ENCODE measurements around the gene CNP.
"Not testable (repeated sequence)": the region's sequence is repeated elsewhere in the genome, so short reads cannot be mapped to it uniquely, and the experiment has no call there.

Gene CNP

GRCh38 chr17:42009170-42009569 lies 42.6 kb downstream of the CNP start:
- no peaks in the 10 kb centered on the region for H3K36me3 ChIP-seq (ENCODE audit: control insufficient read depth, insufficient read depth, low read length)
- no peaks in the 10 kb centered on the region for H3K27me3 ChIP-seq (ENCODE audit: control insufficient read depth, insufficient read depth, low read length)
- H3K4me1 ChIP-seq (ENCODE audit: control insufficient read depth, insufficient read depth, low read length): no peaks in the 10 kb centered on the region
- no peak overlapping the region for H3K4me3 ChIP-seq (ENCODE audit: low read length)
- H3K27ac ChIP-seq (ENCODE audit: low read depth, low read length): no peak overlapping the region
- H3K9ac ChIP-seq (ENCODE audit: low read length): no peak overlapping the region

GRCh38 chr17:42010266-42010680 lies 43.7 kb downstream of the CNP start:
- not testable (repeated sequence) for H3K4me1 ChIP-seq (ENCODE audit: control insufficient read depth, insufficient read depth, low read length); H3K27me3 ChIP-seq (ENCODE audit: control insufficient read depth, insufficient read depth, low read length); H3K36me3 ChIP-seq (ENCODE audit: control insufficient read depth, insufficient read depth, low read length); H3K9ac ChIP-seq (ENCODE audit: low read length); H3K4me3 ChIP-seq (ENCODE audit: low read length); H3K27ac ChIP-seq (ENCODE audit: low read depth, low read length)

- no peak overlapping the region for H3K27ac ChIP-seq (ENCODE audit: low read depth, low read length)
- no peak overlapping the region for H3K9ac ChIP-seq (ENCODE audit: low read length)
- no peak overlapping the region for H3K4me3 ChIP-seq (ENCODE audit: low read length)
- no peaks in the 10 kb centered on the region for H3K36me3 ChIP-seq (ENCODE audit: control insufficient read depth, insufficient read depth, low read length)
- peaks cover 2% of the 10 kb centered on the region for H3K4me1 ChIP-seq (ENCODE audit: control insufficient read depth, insufficient read depth, low read length)
- no peaks in the 10 kb centered on the region for H3K27me3 ChIP-seq (ENCODE audit: control insufficient read depth, insufficient read depth, low read length)
Observed at GRCh38 chr17:42010898-42011516, 44.4 kb downstream of the CNP start.

GRCh38 chr17:42012363-42012762 lies 45.8 kb downstream of the CNP start:
- not testable (repeated sequence) for H3K27me3 ChIP-seq (ENCODE audit: control insufficient read depth, insufficient read depth, low read length); H3K4me1 ChIP-seq (ENCODE audit: control insufficient read depth, insufficient read depth, low read length); H3K36me3 ChIP-seq (ENCODE audit: control insufficient read depth, insufficient read depth, low read length); H3K4me3 ChIP-seq (ENCODE audit: low read length); H3K9ac ChIP-seq (ENCODE audit: low read length); H3K27ac ChIP-seq (ENCODE audit: low read depth, low read length)

- peaks cover 11% of the 10 kb centered on the region for H3K4me1 ChIP-seq (ENCODE audit: control insufficient read depth, insufficient read depth, low read length)
- H3K9ac ChIP-seq (ENCODE audit: low read length); H3K27ac ChIP-seq (ENCODE audit: low read depth, low read length); H3K4me3 ChIP-seq (ENCODE audit: low read length); H3K36me3 ChIP-seq (ENCODE audit: control insufficient read depth, insufficient read depth, low read length); H3K27me3 ChIP-seq (ENCODE audit: control insufficient read depth, insufficient read depth, low read length): not testable (repeated sequence)
Observed at GRCh38 chr17:42013740-42014139, 47.1 kb downstream of the CNP start.

GRCh38 chr17:42016411-42016831 lies 49.8 kb downstream of the CNP start:
- Histone ChIP-seq H3K4me1 (ENCODE audit: control insufficient read depth, insufficient read depth, low read length) (peaks cover 11% of the 10 kb centered on the region), H3K27me3 (ENCODE audit: control insufficient read depth, insufficient read depth, low read length) (no peaks in the 10 kb centered on the region)

GRCh38 chr17:42016941-42017865 lies 50.6 kb downstream of the CNP start, which contains the start of gene DNAJC7:
Gene DNAJC7, minus strand, starts transcription at chr17:42017439. Its CDS starts 23 bp downstream, at chr17:42017416.
- peak within 1 kb of the TSS; percentile 97 for H3K4me3 ChIP-seq (ENCODE audit: low read length)
- H3K36me3 ChIP-seq (ENCODE audit: control insufficient read depth, insufficient read depth, low read length): peaks cover 2% of the 10 kb centered on the region
- no peaks in the 10 kb centered on the region for H3K27me3 ChIP-seq (ENCODE audit: control insufficient read depth, insufficient read depth, low read length)
- H3K27ac ChIP-seq (ENCODE audit: low read depth, low read length): peak within 1 kb of the TSS; percentile 94
- H3K4me1 ChIP-seq (ENCODE audit: control insufficient read depth, insufficient read depth, low read length): peaks cover 11% of the 10 kb centered on the region
- peak within 1 kb of the TSS; percentile 98 for H3K9ac ChIP-seq (ENCODE audit: low read length)

More at GRCh38 chr17:42016411-42016831, 49.8 kb downstream of the CNP start:
- Histone ChIP-seq H3K9ac (ENCODE audit: low read length) (peak overlapping the region; percentile 98), H3K36me3 (ENCODE audit: control insufficient read depth, insufficient read depth, low read length) (no peaks in the 10 kb centered on the region), H3K4me3 (ENCODE audit: low read length) (peak overlapping the region; percentile 97), H3K27ac (ENCODE audit: low read depth, low read length) (peak overlapping the region; percentile 94)

- Histone ChIP-seq H3K36me3 (ENCODE audit: control insufficient read depth, insufficient read depth, low read length) (peaks cover 8% of the 10 kb centered on the region), H3K27me3 (ENCODE audit: control insufficient read depth, insufficient read depth, low read length) (no peaks in the 10 kb centered on the region), H3K27ac (ENCODE audit: low read depth, low read length) (peak overlapping the region; percentile 94), H3K4me3 (ENCODE audit: low read length) (peak overlapping the region; percentile 97), H3K9ac (ENCODE audit: low read length) (peak overlapping the region; percentile 69), H3K4me1 (ENCODE audit: control insufficient read depth, insufficient read depth, low read length) (peaks cover 11% of the 10 kb centered on the region)
Observed at GRCh38 chr17:42017866-42018200, 51.2 kb downstream of the CNP start.

GRCh38 chr17:42018339-42018738 lies 51.7 kb downstream of the CNP start:
- H3K27ac ChIP-seq (ENCODE audit: low read depth, low read length): no peak overlapping the region
- peaks cover 11% of the 10 kb centered on the region for H3K4me1 ChIP-seq (ENCODE audit: control insufficient read depth, insufficient read depth, low read length)
- H3K27me3 ChIP-seq (ENCODE audit: control insufficient read depth, insufficient read depth, low read length): no peaks in the 10 kb centered on the region
- peaks cover 12% of the 10 kb centered on the region for H3K36me3 ChIP-seq (ENCODE audit: control insufficient read depth, insufficient read depth, low read length)
- H3K9ac ChIP-seq (ENCODE audit: low read length): no peak overlapping the region
- peak overlapping the region; percentile 97 for H3K4me3 ChIP-seq (ENCODE audit: low read length)

- Histone ChIP-seq H3K27ac (ENCODE audit: low read depth, low read length) (no peak overlapping the region), H3K27me3 (ENCODE audit: control insufficient read depth, insufficient read depth, low read length) (no peaks in the 10 kb centered on the region), H3K9ac (ENCODE audit: low read length) (no peak overlapping the region), H3K4me3 (ENCODE audit: low read length) (no peak overlapping the region), H3K36me3 (ENCODE audit: control insufficient read depth, insufficient read depth, low read length) (peaks cover 17% of the 10 kb centered on the region), H3K4me1 (ENCODE audit: control insufficient read depth, insufficient read depth, low read length) (peaks cover 11% of the 10 kb centered on the region)
Observed at GRCh38 chr17:42018988-42019387, 52.4 kb downstream of the CNP start.

- H3K4me1 ChIP-seq (ENCODE audit: control insufficient read depth, insufficient read depth, low read length): peaks cover 11% of the 10 kb centered on the region
- peak within 1 kb of the TSS; percentile 81 for H3K27ac ChIP-seq (ENCODE audit: low read depth, low read length)
- peak within 1 kb of the TSS; percentile 96 for H3K9ac ChIP-seq (ENCODE audit: low read length)
Observed at GRCh38 chr17:42019509-42020404, 53.2 kb downstream of the CNP start, which contains the start of gene NKIRAS2. Gene NKIRAS2, plus strand, starts transcription at chr17:42020090. Its CDS starts 1,488 bp downstream, at chr17:42021578.

GRCh38 chr17:42020845-42021244 lies 54.2 kb downstream of the CNP start:
- Histone ChIP-seq H3K36me3 (ENCODE audit: control insufficient read depth, insufficient read depth, low read length) (peaks cover 18% of the 10 kb centered on the region), H3K4me1 (ENCODE audit: control insufficient read depth, insufficient read depth, low read length) (peaks cover 13% of the 10 kb centered on the region), H3K4me3 (ENCODE audit: low read length) (peak overlapping the region; percentile 86)
- not testable (repeated sequence) for H3K9ac ChIP-seq (ENCODE audit: low read length); H3K27me3 ChIP-seq (ENCODE audit: control insufficient read depth, insufficient read depth, low read length); H3K27ac ChIP-seq (ENCODE audit: low read depth, low read length)

More at GRCh38 chr17:42019509-42020404, 53.2 kb downstream of the CNP start, which contains the start of gene NKIRAS2:
- Histone ChIP-seq H3K27me3 (ENCODE audit: control insufficient read depth, insufficient read depth, low read length) (no peaks in the 10 kb centered on the region), H3K36me3 (ENCODE audit: control insufficient read depth, insufficient read depth, low read length) (peaks cover 18% of the 10 kb centered on the region), H3K4me3 (ENCODE audit: low read length) (peak within 1 kb of the TSS; percentile 86)

Measured in rectal smooth muscle tissue (tissue), 1 donor.